ENCODE results near the gene CD40.
A peak's percentile ranks its signal among the peaks of the same experiment; 100 is the strongest.
"Not testable (repeated sequence)": the region's sequence is repeated elsewhere in the genome, so short reads cannot be mapped to it uniquely, and the experiment has no call there.

The CD40 gene

DNA sequence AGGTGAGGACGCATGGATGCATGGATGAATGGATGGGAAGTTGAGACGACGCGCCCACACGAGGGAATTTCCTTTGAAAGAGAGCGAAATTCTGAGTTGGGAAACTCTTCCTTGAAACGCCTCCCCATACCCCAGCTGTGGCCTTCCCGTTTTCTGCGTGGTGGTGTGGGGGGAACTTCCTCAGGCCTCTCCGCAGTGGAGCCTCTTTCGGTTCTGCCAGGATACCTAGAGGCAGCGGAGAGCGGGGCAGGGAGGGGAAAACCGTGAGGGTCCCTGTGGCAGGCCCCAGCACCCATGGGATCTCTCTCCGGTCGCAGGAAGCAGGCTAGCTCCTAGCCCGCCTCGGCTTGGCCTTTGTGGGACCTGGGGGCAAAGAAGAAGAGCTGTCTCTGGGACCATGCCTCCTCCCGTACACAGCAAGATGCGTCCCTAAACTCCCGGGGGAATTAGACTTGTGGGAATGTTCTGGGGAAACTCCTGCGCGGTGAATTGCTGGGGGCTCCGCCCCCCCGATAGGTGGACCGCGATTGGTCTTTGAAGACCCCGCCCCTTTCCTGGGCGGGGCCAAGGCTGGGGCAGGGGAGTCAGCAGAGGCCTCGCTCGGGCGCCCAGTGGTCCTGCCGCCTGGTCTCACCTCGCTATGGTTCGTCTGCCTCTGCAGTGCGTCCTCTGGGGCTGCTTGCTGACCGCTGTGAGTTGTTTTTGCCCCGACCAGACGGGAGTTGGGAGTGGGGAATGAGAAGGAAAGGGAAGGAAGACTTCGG lies at the start of gene CD40:
TSS of gene CD40 (plus strand) at position 611 of the 764 bp plus-strand sequence. CDS start at position 641, 30 bp downstream.
- DNase-seq (ENCODE audit: low read depth, low spot score) = peak; percentile 33

GRCh38 chr20:46070215-46070900 lies 47.8 kb upstream of the CD40 start:
- DNase-seq (ENCODE audit: low read depth, low spot score) = no peak

- no peak for DNase-seq (ENCODE audit: low read depth, low spot score)
Observed at GRCh38 chr20:46071573-46071972, 46.5 kb upstream of the CD40 start.

DNA sequence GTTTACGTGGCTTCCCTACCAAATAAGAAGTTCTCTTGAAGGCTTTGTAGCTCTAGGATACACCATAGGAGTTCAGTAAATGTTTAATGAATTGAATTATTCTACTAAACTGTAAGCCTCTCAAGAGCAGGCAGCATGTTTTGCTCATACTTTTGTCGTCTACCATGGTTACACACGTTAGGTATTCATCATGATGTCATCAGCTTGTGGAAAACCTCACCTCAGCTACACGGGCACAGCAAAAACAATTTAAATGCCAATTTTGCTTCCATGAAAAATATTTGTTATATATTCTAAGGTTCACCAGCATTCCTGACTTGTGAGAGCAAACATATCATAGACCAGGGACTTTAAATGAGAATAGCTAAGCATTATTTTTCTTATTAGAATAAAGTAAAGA lies 45.1 kb upstream of the CD40 start:
- DNase-seq (ENCODE audit: low read depth, low spot score) = no peak

DNA sequence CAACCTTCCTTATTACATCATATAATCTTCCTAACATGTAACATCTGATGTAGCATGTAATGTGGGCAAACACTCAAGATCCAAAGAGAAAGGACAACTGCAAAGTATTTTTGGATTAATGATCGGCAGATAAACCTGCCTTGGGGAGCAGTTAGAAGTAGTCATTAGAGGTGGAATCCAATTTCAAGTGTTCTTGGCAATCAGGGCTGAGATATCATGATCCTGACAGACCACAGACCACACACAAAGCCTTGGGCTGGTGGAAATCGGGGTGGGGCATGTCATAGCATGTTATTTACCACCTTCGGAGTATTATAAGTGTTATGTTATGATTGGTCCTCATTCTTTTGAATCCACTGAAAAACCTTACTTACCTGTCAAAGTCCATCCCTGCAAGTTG lies 44.7 kb upstream of the CD40 start:
- DNase-seq (ENCODE audit: low read depth, low spot score) = no peak

DNA sequence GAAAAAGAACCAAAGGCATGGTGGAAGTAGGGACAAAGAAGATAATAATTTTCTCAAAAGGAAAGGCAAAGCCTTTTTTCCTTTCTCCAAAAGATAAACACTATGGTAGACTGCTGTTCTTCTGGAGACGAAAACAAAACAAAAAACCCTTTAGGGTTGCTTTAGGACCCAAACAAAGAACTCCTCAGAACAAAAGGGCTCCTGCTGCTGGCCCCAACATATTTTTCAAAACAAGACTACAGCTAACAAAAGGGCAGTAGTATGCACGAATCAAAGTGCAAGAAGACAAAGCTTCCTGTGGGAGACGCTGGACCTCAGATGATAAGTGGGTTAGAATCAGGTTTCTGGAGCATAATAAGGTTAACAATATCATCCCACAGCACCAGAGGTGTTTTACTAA lies 44.1 kb upstream of the CD40 start:
- DNase-seq (ENCODE audit: low read depth, low spot score) = no peak

- DNase-seq (ENCODE audit: low read depth, low spot score) = no peak
Observed at GRCh38 chr20:46076806-46077205, 41.3 kb upstream of the CD40 start.

DNA sequence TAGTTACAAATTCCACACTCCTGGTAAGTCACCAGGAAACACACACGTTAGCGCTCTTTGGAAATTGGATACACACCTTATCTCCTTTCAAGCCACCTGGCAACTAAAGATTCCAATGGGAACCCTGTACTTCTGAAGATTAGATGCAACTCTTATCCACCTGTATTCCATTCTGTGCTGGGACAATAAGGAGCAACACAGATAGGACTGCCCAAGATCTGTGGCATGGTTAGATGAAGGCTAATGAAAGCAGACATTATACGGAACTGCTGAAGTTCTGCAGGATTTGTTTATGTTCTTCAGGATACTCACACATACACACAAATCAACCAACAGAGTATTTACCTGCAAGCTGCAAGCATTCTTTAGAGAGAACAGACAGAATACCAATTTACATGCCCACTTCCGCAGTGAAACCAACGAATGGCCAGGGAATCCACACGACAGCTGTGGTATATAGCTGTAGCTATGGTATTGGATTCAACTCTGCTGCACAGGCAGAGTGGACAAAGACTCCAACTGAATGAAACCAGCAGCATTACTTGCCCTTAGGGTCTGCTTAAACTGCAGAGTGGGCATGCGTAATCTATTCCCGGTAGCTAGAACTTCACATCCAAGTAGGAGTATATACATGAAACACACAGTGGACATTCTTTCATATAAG lies 40.3 kb upstream of the CD40 start:
- no peak for DNase-seq (ENCODE audit: low read depth, low spot score)

- DNase-seq (ENCODE audit: low read depth, low spot score) = no peak
Observed at GRCh38 chr20:46078954-46079353, 39.2 kb upstream of the CD40 start.

GRCh38 chr20:46081074-46081473 lies 37.0 kb upstream of the CD40 start:
- no peak for DNase-seq (ENCODE audit: low read depth, low spot score)

DNA sequence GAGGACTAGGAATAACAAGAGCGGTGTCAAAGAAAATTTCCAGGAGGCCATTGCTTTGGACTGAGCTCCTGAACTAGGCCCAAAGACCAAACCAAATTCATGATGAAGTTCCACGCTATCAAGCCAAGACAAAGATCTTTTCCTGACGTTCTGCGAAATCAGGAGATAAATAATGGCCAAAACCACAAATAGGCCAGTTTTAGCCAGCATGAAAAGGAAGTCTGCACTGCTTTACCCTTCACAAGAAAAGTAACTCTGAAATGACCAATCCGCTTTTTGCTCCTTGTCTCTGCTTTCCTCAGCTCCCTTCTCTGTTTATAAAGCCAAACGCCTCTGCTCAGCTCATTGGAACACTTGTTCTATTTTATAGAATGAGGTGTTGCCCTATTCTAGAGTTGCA lies 35.0 kb upstream of the CD40 start:
- DNase-seq (ENCODE audit: low read depth, low spot score) = no peak

GRCh38 chr20:46083531-46084061 lies 34.5 kb upstream of the CD40 start:
- no peak for DNase-seq (ENCODE audit: low read depth, low spot score)

- no peak for DNase-seq (ENCODE audit: low read depth, low spot score)
Observed at GRCh38 chr20:46084805-46085178, 33.3 kb upstream of the CD40 start.

DNA sequence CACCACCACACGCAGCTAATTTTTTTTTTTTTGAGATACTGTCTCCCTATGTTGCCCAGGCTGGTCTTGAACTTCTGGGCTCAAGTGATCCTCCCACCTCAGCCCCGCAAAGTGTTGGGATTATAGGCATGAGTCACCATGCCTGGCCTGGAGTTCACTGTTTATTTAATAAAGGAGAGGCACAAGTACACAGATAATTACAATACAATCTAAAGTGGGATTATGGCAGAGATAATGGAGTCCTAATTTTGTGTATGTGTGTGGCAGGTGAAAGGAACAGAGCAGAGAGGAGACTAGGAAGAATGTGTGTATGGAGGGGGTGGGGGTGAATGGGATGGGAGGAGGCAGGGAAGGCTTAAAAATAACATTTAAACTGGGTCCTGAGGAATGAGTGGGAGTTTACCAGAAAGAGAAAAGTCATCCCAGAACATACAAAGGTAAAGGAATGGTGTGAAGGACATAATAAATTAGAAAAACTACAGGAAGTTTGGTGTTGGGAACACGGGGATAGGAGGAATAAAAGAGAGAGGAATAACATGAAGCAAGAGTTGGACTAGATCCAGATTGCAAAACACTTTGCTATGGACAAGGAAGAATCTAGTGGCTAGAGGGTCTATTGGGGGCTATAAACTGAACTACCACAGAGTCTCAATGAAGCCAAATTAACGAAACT lies 32.8 kb upstream of the CD40 start:
- no peak for DNase-seq (ENCODE audit: low read depth, low spot score)

GRCh38 chr20:46087161-46087560 lies 31.0 kb upstream of the CD40 start:
- no peak for DNase-seq (ENCODE audit: low read depth, low spot score)

DNA sequence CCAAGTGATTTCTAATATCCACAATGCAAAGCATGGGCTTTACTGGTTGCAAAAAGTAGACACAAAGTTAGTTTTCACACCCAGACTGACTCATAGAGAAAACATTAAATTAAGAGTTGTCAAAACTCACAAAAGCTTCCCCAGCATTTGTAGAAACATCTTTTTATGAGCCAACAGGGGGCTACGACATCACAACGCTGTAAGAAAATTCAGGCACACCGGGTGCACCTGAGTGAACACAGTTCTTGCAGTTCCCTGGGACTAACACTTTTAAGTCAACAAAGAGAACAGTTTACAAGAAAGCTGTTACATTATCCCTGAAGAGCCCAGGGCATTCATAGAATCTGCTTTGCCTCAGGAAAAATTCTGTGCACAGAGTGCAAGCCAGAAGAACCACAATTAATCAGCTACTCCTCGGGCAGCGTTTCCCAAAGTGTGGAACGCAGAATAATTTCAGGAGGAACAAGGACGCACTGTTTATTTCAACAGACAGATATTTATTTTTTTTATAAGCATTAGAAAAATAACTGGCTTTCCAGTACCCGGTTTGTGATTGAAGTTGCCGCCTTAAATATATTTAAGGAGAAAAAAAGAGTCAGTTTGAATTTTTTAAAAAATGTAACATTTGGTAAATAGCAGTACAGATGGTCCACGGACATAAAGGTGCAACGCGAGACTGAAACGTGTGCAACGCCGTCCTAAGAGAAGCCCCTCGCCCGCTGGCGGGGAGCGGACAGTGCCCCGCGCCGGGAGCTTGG lies 29.5 kb upstream of the CD40 start:
- DNase-seq (ENCODE audit: low read depth, low spot score) = no peak

GRCh38 chr20:46089167-46089416 lies 29.0 kb upstream of the CD40 start:
- DNase-seq (ENCODE audit: low read depth, low spot score) = no peak

GRCh38 chr20:46089417-46090388 lies 28.4 kb upstream of the CD40 start, which contains the start of gene NCOA5:
Gene NCOA5, minus strand, starts transcription at chr20:46089962. Its CDS starts 10,538 bp downstream, at chr20:46079424.
- peak; percentile 84 for DNase-seq (ENCODE audit: low read depth, low spot score)

- not testable (repeated sequence) for DNase-seq (ENCODE audit: low read depth, low spot score)
Observed at GRCh38 chr20:46091622-46092535, 26.2 kb upstream of the CD40 start.

Measured in activated CD4-positive, CD25-positive, alpha-beta regulatory T cell treated with anti-CD3 and anti-CD28 coated beads, Interleukin-2, amount 50 U/mL, for 16 hours (primary cell).